CD4-positive, alpha-beta T cell treated with Interleukin-1 beta for 1 hour (primary cell): Measurements from ENCODE around the gene NKX1-1.
"Not testable (repeated sequence)": the region's sequence is repeated elsewhere in the genome, so short reads cannot be mapped to it uniquely, and the experiment has no call there.

Experiments
- DNase-seq, 2 donors: peaks; one replicate each; pipeline ENCODE4 v3.0.0-alpha.2; 2020 to 2022

The NKX1-1 gene

DNA sequence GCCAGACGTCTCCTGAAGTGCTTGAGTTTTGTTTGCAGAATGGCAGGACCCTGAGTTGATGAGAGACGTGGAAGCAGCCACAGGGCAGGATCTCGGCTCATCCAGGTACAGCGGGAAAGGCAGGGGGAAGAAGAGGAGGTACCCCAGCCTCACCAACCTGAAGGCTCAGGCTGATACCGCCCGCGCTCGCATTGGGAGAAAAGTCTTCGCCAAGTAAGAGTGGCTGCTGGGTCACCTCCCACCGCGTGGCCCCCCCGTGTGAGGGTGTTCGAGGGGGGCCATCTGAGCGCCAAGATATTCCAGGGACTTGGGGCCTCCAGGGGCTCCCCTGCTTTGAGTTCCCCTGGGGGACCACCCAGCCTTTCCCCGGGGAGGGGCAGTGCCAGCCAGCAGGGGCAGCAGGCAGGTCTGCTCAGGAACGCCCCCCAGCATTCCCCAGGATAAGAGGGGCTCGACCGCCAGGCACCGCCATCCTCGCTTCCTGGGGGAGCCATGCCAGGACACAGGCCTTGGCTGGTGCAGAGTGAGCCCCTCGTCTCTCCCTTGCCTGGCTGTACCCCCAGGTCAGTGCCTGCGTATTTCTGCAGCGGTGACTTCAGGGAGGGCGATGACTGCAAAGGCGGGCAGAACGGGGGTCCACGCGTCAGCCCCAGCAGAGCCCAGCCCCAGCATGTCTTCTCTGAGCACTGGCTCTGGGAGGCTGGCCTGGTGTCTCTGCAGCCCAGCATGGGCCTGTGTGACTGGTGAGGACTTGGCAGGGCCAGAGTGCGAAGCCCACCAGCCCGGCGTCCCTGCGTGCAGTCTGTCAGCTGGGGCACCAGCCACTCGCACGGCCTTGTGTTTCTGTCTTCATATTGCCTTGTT lies 22.3 kb downstream of the NKX1-1 start:
- no peak for DNase-seq

DNA sequence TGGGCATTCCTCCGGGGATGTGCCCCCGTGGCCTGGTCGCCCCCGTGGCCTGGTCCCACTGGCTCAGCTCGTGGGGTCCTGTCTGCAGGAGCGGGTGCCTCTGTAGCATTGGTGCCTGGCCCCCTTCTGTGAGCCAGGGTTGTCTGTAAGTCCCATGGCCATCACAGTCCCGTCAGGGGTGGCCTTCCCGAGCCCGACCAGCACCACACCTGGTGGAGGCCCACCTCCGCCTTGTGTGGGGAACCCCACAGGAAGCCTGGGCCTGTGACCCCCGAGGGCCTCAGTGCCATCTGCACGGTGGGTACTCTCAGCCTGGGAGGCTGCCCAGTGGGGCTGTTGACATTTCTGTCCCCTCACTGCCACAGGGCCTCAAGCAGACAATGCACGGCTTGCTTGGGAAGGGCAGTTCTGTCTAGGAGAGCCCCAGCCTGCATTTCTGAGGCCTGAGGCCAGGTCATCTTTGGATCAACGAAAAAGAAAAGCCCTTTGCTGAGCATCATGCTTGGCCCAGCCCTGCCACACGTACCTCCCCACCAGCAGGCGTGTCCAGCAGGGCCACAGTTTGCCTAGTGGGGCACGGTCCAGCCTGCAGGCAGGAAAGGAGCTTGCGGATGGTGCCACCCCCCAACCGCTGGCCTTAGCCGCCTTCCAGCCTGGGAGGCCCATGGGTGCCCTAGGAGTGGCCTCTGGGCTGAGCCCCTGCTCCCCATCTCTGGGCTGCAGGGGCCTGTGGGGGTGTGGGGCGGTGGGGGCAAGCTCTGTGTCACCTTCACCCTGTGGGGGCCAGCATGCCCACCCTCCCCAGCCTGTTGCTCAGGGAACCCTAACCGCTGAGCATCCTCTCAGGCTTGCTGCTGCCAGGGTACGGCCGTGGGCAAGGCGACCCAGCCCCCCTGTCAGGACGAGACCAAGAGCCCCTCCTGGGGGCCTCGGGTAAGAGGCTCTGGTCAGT lies 23.2 kb downstream of the NKX1-1 start:
- no peak for DNase-seq

DNA sequence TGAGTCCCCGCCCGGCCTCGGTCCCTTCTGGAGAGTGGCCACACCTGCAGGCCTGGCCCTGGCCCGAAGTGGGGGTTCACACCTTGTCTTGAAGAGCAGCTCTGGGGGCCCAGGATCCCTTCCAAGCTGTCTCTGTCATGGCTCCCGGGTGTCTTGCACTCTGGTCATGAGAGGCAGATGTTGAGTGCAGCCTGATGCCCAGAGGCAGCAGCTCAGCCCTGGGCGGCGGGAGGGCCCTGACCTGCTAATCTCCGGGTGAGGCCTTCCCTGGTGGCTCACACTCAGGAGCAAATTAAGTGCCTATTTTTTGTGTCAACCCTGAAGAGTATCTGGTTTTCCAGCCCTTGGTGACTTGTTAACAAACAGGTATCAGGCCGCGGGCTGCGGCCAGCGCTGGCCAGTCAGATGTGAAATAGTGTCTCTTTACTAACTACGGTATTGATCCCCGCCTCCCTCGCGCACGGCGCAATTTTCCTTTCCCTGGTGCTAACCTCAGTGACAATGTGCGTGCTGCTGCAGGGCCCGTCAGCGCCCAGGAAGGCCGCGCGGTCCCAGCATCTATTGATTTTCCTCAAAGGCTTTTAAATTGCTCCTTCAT lies 24.2 kb downstream of the NKX1-1 start:
- no peak for DNase-seq

DNA sequence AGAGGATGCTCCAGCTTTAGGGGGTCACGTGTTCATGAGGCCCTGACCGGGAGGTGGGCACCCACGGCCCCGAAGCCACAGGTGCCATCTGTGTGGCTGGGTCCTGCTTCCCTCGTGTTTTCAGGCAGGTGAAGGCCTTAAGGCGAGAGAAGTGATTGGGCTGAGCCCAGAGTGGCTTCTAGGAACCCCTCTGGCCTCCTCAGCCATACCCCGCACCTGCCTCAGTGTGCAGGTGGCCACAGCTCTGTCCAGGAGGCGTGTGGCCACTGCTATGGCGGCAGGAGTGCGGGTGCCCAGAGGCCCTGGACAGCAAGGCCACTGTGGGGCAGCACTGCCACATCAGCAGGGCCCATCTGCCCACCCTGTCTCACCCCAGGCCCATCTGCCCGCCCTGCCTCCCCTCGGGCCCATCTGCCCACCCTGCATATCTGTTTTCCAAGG lies 25.0 kb downstream of the NKX1-1 start:
- DNase-seq, result no peak

DNA sequence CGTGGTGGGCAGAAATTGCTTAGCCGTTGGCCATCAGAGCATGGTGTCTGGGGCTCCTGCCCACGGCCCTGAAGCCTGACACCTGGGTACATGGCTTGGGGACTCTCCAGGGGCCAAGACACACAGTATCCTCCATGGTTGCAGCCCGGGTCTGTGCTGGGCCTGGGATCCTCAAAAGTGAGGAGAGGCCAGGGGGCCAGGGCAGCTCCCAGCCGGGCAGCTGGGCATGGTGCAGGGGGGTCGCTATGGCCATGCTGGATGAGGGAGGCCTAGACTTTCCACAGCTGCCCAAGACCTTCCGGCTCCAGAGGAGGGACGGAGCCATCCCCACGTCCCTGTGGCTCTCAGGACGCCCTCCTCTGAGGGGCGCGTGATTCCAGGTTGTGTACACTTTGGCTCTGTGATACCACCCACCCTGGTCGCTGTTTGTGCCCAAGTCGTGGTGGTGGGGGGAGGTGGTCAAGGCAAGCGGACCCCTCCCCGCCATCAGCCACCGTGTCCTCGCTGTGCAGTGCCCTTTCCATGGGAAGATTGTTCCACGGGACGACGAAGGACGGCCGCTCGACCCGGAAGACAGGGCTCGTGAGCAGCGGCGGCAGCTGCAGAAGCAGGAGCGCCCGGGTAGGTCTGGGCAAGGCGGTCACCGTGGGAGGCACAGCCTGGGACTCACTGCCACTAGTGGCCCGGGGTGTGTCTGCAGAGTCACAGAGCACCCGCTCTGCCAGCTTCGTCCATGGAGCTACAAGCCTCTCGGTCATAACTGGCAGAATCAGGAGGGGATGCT lies 25.7 kb downstream of the NKX1-1 start:
- no peak for DNase-seq

DNA sequence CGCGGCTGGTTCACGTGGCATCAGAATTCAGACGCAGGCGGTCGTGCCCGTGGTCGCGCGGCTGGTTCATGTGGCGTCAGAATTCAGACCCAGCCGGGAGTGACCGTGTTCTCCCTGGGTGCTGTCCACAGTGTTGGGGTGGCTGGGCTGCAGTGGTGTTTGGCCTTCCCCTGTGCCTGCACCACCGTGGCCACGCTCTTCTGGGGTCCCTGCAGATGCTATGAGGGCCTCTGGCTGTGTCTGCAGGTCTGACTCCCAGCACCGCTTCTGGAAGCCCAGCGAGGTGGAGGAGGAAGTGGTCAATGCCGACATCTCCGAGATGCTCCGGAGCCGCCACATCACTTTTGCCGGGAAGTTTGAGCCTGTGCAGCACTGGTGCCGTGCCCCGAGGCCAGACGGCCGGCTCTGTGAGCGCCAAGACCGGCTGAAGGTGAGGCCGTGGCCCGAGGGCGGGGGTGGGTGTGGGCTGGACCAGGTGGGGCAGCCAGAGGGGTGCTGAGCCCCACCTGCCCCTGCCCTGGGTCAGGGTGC lies 26.4 kb downstream of the NKX1-1 start:
- no peak for DNase-seq

DNA sequence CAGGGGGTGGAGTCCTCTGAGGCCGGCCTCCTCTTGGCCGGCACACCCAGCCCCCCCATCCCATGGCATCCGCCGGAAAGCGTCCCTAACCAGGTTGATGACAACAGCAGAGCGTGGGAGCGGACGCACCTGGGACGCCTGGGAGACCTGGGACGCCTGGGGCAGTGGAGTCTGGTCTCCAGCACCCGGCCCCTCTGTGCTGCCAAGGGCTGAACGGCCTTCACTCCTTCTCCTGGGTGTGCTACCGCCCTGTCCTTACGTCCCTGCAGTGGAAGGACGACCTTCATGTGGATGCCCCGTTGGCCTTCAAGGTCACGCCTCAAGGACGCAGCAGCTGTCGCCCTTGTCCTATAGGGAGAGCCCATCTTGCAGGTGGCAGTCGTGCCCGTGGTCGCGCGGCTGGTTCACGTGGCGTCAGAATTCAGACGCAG lies 26.9 kb downstream of the NKX1-1 start:
- DNase-seq, result no peak

DNA sequence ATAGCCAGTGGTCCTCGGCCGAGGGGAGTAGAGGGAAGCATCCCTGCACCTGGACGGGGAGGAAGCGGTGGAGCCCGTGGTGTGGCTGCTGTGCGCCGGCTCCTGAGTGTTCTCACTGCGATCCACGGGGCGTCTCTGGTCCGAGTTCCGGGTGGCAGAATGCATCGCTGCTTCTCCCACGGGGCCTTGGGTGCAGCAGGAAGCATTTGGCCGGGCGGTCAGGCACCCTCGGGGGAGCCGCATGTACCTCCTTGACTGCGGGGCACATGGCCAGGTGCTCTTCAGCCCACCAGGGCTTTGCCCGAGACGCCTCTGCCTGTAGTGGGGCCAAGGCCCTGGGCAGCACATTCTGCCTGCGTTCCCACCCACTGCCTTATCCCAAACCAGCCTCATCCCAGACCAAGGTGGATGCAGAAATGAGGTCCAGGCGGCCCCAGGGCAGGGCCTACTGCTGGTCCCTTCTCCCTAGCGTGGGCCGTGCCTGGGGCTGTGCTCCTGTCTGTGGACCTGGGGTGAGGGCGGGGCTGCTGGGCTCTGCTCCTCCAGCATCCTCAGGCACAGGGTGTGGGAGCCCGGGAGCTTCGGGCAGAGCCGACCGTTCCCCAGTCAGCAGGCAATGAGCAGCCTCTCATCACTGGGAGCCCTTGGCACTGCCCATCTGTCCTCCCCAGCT lies 27.5 kb downstream of the NKX1-1 start:
- DNase-seq, result no peak

DNA sequence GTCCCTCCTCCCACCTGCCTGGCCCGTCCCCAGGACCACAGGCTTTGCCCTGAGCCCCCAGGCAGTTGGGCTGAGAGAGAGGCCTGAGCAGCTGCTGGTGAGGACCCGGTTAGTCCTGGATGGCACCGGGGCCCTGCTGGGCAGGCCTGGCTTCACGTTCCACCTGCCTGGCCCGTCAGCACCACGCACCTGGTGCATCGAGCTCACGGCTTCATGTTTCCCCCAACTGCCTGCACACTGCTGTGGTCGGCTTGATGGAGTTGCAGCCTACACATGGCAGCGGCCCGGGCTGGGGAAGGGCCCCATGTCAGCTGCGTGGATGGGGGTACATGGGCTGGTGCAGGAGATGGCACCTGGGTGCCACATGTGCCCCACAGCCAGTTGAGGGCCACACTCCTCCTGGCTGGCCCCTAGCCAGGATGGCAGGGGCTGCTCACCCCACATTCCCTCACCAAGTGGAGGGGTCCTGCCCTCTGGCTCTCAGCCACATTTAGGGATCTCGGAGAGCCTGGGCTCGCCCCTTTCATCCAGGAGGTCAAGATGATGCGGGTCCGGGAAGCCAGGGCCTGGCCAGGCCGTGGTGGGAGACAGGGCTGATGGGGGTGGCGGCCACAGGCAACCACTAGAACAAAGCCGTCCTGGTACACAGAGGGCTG lies 28.5 kb downstream of the NKX1-1 start:
- no peak for DNase-seq

DNA sequence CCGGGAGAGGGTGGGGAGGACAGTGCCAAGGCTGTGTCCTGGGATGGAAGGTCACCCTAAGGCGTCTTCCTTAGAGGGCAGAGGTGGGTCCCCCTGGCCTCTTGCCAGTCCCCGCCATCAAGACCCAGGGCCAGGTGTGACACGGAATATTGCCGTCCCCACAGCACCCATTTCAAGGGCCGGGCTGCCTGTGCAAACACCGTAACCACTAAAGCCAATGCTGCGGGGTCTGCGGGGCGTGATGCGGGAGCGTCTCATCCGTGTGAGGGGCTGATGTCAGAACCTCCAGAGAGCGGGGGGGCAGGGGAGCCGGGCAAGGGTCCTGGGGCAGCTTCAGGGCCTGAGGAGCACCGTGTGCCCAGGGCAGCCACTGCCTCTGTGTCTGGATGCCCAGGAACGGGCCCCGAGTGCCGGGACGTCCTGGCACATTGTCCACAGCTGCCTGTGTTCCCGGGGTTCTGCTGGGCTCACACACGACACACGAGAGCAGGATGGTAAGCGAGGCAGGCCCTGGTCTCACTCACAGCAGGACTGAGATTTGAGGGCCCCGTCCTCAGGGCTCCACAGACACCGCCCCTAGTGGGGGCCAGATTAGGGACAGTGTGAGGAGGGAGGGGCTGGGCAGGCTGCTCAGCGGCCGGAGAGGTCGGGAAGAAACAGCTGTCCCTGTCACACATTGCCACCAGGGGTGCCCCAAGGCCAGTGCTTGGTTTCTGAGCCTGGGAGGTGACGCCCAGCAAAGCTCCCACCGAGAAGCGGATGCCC lies 29.2 kb downstream of the NKX1-1 start:
- no peak for DNase-seq

DNA sequence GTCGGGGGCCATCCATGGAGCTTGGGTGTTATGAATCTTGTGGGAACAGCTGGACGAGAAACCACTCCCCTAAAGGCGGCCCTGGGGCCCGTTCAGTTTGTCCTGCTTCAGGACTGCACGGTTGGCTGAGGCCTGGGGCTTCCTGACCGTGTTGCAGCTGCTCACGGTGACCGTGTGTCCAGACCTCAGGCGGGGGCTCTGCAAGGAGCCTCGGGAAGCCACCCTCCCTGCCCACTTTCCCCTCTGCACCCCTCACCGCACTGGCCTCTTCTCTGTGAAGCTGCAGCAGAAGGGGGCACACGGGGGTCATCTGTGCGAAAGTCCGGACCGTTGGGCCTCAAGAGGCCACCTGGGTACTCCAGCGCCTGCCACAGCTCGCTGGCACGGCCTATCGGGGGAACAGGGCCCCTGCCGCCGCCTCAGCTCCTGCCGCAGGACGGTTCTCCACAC lies 29.8 kb downstream of the NKX1-1 start:
- DNase-seq, result no peak

DNA sequence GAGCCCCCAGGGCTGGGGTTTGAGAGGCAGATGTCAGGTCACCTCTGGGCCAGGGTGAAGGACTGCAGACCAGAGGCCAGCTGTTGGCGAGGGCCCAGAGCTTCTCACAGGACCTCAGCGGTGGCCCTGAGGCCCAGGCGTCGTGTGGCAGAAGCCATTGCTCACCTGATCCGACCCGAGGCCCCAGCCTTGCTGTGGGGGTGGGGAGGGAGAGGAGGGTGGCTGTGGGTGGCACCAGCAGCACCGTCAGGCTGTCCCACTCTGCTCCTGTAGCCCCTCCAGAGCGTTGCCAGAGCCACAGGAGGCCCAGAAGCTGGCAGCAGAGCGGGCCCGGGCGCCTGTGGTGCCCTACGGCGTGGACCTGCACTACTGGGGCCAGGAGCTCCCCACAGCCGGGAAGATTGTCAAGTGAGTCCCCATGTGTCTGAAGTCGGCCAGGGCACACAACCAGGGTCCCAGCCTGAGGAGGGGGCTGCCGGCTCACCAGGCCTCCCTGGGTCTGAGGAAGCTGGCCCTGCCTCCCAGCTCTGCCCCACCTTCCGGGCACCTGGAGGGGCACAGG lies 30.4 kb downstream of the NKX1-1 start:
- no peak for DNase-seq

DNA sequence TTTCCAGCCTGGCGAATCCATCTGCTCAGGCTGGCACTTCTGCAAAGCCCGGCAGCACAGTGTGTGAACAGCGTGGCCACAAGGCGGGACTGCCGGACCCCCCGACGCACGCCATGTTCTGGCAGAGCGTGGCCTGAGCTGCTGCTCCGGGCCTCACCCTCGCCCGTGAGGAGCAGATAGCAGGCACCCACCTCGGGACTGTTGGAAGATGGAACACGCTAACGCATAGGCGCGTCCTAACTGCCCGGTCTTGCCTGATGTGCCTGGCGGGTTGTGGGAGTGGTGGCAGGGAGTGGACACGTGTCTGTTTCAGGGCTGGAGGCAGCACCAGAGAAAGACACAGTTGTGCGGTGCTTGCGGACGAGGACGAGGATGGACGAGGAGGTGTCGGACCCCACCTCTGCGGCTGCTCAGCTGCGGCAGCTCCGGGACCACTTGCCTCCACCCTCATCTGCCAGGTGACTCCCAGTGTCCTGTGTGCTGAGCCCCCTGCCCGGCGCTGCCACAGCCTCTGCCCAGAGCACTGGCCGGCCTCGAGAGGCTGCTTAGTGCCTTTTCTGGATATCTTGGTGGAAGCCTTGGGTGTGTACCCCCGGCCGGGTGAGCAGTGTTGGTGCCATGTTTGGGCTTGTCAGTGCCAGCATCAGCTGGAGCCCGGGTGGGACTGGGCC lies 31.1 kb downstream of the NKX1-1 start:
- no peak for DNase-seq

DNA sequence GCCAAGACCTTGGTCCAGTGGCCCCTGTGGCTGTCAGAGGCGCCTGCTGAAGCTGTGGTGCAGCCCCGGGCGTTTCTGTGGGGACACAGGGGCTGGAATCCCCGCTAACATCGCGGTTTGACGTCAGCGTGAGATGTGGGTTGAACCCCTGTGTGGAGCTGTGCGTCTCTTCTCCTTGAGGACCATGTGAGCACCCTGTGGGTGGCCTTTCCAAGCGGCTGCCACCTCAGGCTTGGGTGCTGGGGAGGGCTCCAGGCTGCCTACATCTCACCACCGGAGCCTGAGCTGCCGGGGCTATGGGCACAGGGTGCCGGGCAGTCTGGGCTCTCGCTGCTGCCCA lies 31.6 kb downstream of the NKX1-1 start:
- DNase-seq, result no peak

DNA sequence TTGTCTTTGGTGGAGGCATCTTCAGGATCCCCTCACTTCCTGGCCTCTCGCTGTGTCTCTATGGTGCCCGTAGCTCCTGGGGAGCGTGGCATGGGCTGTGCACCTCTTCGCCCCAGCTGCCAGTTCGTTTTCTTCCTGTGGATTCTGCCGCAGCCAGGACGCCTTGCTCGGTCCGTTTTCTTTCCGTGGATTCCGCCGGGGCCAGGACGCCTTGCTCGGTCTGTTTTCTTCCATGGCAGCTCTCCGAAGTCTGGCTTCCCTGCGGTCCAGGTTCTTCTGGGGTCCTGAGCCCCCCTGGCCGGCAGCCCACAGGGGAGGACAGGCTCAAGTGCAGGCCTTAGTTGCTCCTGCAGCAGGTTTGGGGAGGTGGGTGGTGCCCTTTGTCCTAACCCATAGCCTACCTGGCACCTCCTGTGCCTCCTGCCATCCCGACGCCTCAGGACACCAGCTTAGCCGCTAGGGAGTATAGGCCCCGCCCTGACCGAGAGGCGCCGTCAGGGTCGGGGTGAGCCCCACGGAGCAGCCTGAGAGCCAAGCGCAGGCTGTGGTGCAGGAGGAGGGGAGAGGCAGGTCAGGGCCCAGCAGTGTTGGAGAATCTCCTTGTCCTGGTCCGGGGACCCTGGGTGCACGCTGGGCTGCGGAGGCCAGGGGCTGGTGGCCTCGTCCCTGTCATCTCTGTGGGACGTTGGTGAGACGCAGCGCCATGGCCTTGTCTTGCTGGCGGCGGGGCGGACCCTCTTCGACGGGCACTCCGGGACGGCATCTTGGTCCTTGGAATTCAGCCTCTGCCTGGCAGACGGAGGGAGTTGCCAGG lies 32.1 kb downstream of the NKX1-1 start:
- no peak for DNase-seq

DNA sequence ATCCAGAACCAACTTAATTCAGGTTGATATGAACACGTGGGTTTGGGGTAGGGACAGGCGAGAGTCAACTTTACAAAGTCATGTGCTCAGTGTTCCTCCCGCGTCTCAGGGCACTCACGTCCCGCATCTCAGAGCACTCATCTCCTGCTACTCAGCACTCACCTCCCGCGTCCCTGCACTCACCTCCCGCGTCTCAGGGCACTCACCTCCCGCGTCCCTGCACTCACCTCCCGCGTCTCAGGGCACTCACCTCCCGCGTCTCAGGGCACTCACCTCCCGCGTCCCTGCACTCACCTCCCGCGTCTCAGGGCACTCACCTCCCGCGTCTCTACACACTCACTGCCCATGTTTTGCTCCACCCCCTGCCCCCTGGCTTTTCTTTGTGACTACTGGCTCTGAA lies 33.7 kb downstream of the NKX1-1 start:
- DNase-seq, result not testable (repeated sequence)

DNA sequence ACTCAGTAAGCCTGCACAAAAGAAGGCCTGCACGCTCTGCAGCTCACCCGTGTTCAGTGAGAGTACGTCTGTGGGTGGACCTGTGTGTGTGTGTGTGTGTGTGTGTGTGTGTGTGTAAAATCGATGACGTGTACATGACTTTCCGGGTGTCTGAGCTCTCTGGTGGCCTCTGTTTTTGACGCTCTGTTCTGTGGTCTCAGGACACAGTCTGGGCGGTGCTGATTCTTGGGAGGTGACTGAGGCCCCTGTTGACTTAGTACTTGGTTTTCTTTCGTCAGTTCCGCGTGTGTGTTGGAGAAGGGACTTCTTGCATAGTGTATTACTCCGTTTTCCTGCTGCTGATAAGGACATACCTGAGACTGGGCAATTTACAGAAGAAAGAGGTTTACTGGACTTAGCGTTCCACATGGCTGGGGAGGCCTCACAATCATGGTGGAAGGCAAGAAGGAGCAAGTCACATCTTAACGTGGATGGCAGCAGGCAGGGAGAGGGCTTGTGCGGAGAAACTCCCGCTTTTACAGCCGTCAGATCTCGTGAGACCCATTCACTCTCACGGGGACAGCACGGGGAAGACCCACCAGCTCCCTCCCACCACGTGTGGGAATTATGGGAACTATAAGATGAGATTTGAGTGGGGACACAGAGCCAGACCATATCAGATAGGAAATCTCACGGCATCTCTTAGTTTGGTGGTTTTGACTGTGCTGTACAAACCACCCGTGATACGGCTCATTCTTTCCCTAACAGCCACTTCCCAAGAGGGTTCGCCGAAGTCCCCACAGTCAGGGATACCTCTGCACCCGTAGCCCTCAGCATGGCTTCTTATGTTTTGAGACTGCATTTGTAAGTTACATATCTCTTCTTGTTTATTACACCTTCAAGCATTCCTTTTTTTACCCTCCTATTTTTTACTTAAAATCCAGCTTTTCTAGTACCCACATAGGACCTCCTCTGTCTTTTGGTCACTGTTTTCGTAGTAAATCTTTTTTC lies 34.8 kb downstream of the NKX1-1 start:
- DNase-seq, result no peak
